Muscle layer of duodenum (tissue), 2 donors: Measurements from ENCODE around the gene OR10C1.
"Not testable (repeated sequence)": the region's sequence is repeated elsewhere in the genome, so short reads cannot be mapped to it uniquely, and the experiment has no call there.

ENCODE experiments used
- H3K27ac ChIP-seq: one replicate; pipeline ENCODE4 v1.7.0; 2013; ENCODE audit warnings: mild to moderate bottlenecking, low read length
- H3K27me3 ChIP-seq: one replicate; pipeline ENCODE4 v1.7.0; 2013; ENCODE audit warnings: low read depth, mild to moderate bottlenecking, control low read depth, low read length
- H3K36me3 ChIP-seq, 2 donors: one replicate each; pipeline ENCODE4 v1.7.0; 2013; ENCODE audit warnings: low read length in 2 of 2, control low read depth in 1 of 2, mild to moderate bottlenecking in 1 of 2; ENCODE audit not compliant: insufficient read depth in 2 of 2, control insufficient read depth in 1 of 2
- H3K4me1 ChIP-seq, 2 donors: one replicate each; pipeline ENCODE4 v1.7.0; 2013; ENCODE audit warnings: low read length in 2 of 2, mild to moderate bottlenecking in 2 of 2, control low read depth in 1 of 2, moderate library complexity in 1 of 2; ENCODE audit not compliant: insufficient read depth in 2 of 2, control insufficient read depth in 1 of 2
- H3K4me3 ChIP-seq, 2 donors: one replicate each; pipeline ENCODE4 v1.7.0; 2013; ENCODE audit warnings: low read length in 2 of 2, low read depth in 1 of 2, mild to moderate bottlenecking in 1 of 2
- H3K9me3 ChIP-seq, 2 donors: one replicate each; pipeline ENCODE4 v1.7.0; 2013; ENCODE audit warnings: low read length in 2 of 2, control low read depth in 1 of 2, mild to moderate bottlenecking in 1 of 2; ENCODE audit not compliant: control insufficient read depth in 1 of 2
- donor health status: healthy.

OR10C1 gene, protein sequence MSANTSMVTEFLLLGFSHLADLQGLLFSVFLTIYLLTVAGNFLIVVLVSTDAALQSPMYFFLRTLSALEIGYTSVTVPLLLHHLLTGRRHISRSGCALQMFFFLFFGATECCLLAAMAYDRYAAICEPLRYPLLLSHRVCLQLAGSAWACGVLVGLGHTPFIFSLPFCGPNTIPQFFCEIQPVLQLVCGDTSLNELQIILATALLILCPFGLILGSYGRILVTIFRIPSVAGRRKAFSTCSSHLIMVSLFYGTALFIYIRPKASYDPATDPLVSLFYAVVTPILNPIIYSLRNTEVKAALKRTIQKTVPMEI

DNA sequence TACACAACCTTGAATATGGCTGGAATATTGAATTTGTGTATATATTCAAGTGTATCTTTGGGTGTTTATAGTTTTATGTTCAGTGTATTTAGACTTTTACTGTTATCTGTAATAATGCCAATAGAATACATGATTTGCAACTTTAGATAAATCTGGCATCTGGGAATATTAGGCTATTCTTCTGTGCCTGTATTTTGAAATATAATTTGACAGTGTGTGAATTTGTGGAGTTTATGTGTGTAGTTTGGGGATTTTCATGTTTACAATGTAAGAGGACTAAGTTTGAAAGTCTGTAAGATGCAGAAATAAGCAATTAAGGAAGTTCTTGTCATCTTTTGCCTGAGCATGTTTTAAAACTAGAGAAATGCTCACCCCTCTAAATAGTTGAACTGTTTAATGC, at the start of gene OR10C1:
Gene OR10C1, plus strand, starts transcription at position 301 of the 400 bp plus-strand sequence. CDS start 710 bp downstream, outside the sequence.
- no peaks in the 10 kb centered on the region for H3K4me1 ChIP-seq
- H3K4me3 ChIP-seq = no peak within 1 kb of the TSS
- no peaks in the 10 kb centered on the region for H3K36me3 ChIP-seq
- H3K9me3 ChIP-seq = no peaks in the 10 kb centered on the region
- no peaks in the 10 kb centered on the region for H3K27me3 ChIP-seq
- no peak within 1 kb of the TSS for H3K27ac ChIP-seq

DNA sequence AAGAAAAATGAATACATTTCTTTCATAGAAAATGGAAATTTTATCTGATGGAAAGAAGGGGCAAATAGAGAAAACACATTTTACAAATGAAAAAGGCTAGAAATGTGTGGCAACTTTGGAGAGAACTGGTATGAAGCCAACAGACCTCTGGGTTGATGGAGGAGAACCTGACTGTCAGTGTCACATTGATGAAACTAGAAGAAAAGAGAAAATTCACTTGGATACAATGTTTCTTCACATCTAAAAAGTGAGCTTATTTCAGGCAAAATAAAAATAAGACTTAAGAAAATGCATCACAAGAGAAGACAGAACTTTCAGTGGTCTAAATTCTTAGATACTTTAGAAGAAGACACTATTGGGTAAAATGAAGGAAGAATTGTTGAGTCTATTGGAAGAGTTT, 43.8 kb upstream of the OR10C1 start, which contains the start of gene OR12D2:
Gene OR12D2, plus strand, starts transcription at position 301 of the 400 bp plus-strand sequence. CDS start 1,069 bp downstream, outside the sequence.
- Histone ChIP-seq H3K4me3 (no peak within 1 kb of the TSS), H3K27me3 (no peaks in the 10 kb centered on the region), H3K27ac (no peak within 1 kb of the TSS), H3K9me3 (no peaks in the 10 kb centered on the region), H3K36me3 (no peaks in the 10 kb centered on the region), H3K4me1 (no peaks in the 10 kb centered on the region)

DNA sequence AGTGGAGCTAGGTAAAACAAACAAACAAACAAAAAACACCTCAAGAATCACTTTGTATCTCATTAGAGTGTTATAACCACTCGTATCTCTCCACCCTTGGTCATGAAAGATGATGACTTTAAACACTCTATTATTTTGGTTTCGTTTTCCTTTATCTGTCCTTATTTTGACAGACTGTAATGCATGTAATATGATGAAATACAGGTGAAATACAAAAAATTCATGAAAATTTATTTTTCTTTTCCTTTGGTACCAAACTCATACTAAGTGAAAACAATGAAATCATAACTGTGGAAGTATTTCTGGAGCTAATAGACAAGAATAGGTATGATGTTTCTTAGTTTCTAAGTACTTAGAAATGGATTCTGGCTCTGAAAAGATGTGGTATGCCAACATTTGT, 39.6 kb upstream of the OR10C1 start:
- no peaks in the 10 kb centered on the region for H3K27me3 ChIP-seq
- H3K27ac ChIP-seq = no peak overlapping the region
- no peak overlapping the region for H3K4me3 ChIP-seq
- no peaks in the 10 kb centered on the region for H3K36me3 ChIP-seq
- H3K9me3 ChIP-seq = no peaks in the 10 kb centered on the region
- no peaks in the 10 kb centered on the region for H3K4me1 ChIP-seq

DNA sequence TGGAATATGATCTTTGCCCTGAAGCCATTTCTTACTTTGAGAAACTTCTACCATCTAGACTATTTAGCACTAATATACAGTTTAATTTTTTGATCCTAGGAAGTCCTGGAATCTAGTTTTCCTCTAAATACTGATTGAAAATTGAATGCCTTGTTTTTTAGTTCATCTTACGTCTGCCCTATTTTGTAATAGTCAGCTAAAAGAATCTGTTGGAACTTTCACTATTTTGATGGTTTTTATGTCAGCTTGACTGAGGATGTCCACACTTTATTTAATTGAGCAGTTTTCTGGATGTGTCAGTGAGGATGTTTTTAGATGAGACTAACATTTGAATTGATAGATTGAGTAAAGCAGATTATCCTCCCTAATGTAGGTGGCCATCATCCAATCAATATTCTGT, 35.3 kb upstream of the OR10C1 start:
- H3K9me3 ChIP-seq = peaks cover 0 to 3% of the 10 kb centered on the region in 2 donors
- no peak overlapping the region for H3K4me3 ChIP-seq
- no peaks in the 10 kb centered on the region for H3K27me3 ChIP-seq
- H3K36me3 ChIP-seq = no peaks in the 10 kb centered on the region
- H3K27ac ChIP-seq = no peak overlapping the region
- H3K4me1 ChIP-seq = no peaks in the 10 kb centered on the region

DNA sequence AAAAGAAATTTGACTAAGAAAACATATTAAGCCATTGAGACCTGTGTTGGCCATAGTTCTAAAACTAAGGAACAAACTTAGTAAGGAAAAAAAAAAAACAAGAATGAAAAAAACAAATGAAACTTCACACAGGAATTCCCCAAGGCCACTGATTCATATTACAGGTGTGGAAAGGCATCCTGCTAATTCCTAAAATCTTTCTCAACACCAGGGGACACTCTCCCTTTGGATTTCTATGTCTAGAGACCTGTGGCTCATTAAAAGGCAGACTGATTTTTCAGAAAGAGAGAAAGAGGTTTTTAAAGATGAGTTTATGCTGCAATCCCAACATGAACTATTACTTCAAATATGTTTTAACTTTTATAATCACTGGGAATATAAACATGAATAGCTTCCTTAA, 24.5 kb upstream of the OR10C1 start, which contains the start of gene OR12D1:
Gene OR12D1, plus strand, starts transcription at position 341 of the 400 bp plus-strand sequence.
- no peak within 1 kb of the TSS for H3K27ac ChIP-seq
- no peaks in the 10 kb centered on the region for H3K4me1 ChIP-seq
- H3K4me3 ChIP-seq = no peak within 1 kb of the TSS
- H3K27me3 ChIP-seq = no peaks in the 10 kb centered on the region
- H3K36me3 ChIP-seq = no peaks in the 10 kb centered on the region
- peaks cover 0 to 5% of the 10 kb centered on the region in 2 donors for H3K9me3 ChIP-seq

DNA sequence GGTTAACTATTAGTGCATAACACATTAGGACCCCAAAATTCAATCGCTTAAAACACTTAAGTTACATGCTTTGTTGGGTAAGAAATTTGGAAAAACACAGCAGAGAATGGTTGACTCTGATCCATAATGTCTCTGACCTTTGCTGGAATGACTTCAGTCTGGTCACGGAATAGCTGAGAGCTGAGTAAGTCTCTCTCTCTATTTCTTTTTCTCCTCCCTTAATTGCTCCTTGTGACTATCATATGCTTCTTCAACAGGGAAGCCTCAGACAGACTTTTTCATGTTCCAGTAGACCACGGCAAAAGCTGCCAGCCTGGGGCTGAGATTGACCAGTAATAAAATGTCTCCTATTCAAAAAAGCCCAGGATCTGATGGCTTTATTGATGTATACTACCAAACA, 19.6 kb upstream of the OR10C1 start:
- no peaks in the 10 kb centered on the region for H3K36me3 ChIP-seq
- no peaks in the 10 kb centered on the region for H3K4me1 ChIP-seq
- H3K27ac ChIP-seq = no peak overlapping the region
- H3K27me3 ChIP-seq = no peaks in the 10 kb centered on the region
- H3K4me3 ChIP-seq = no peak overlapping the region
- no peaks in the 10 kb centered on the region for H3K9me3 ChIP-seq

DNA sequence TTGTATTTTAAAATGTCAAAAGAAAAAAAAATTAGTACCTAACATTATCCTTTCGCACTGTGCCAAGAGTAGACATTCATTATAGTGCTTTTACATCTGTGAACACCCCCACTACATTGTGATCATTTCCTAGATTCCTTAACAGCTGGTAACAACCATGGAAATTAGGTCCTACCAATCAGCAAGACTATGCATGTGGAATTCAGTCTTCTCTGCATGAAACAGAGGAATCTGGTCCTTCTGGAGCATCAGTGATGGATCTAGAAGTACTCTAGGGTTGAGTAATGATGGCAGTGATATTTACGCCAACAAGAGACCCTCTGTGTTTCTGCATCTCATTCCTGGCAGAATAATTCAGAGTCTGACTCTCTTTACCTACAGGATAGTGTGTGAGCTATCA, 14.9 kb upstream of the OR10C1 start:
- no peaks in the 10 kb centered on the region for H3K4me1 ChIP-seq
- no peaks in the 10 kb centered on the region for H3K27me3 ChIP-seq
- H3K9me3 ChIP-seq = no peaks in the 10 kb centered on the region
- H3K27ac ChIP-seq = no peak overlapping the region
- H3K4me3 ChIP-seq = no peak overlapping the region
- no peaks in the 10 kb centered on the region for H3K36me3 ChIP-seq

DNA sequence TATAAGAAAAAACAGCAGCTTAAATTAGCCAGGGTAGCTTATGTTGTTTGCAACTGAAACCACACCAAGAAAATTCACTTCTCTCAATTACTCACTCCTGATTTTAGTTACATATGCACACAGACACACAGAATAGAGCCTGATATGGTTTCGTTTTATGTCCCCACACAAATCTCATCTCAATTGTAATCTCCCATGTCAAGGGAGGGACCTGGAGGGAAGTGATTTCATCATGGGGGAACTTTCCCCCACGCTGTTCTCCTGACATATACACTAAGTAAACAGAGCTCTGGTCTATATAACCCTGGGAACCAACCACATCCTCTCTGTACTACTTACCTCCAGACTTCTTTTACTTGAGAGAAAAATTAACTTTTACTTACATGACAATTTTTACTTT, 14.5 kb upstream of the OR10C1 start:
- no peaks in the 10 kb centered on the region for H3K4me1 ChIP-seq
- no peak overlapping the region for H3K27ac ChIP-seq
- H3K27me3 ChIP-seq = no peaks in the 10 kb centered on the region
- H3K4me3 ChIP-seq = no peak overlapping the region
- H3K36me3 ChIP-seq = no peaks in the 10 kb centered on the region
- H3K9me3 ChIP-seq = no peaks in the 10 kb centered on the region

DNA sequence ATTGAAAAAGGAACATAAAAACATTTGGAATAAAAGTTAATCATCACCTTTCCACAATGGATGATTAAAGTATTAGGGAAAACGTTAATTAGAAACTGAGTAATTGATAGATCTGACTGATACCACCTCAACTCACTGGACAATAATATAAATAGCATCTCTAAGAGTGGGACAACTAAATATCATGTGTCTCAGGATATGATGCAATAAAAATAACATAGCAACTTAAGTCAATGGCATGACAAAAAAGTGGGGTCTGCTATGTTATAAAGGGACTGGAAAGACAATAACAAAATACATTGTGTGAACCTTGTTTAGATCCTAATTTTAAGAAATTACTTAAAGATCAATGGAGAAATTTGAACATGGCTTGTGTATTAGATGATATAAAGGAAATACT, 14.0 kb upstream of the OR10C1 start:
- H3K4me3 ChIP-seq = no peak overlapping the region
- H3K27ac ChIP-seq = no peak overlapping the region
- no peaks in the 10 kb centered on the region for H3K36me3 ChIP-seq
- no peaks in the 10 kb centered on the region for H3K4me1 ChIP-seq
- no peaks in the 10 kb centered on the region for H3K27me3 ChIP-seq
- no peaks in the 10 kb centered on the region for H3K9me3 ChIP-seq

DNA sequence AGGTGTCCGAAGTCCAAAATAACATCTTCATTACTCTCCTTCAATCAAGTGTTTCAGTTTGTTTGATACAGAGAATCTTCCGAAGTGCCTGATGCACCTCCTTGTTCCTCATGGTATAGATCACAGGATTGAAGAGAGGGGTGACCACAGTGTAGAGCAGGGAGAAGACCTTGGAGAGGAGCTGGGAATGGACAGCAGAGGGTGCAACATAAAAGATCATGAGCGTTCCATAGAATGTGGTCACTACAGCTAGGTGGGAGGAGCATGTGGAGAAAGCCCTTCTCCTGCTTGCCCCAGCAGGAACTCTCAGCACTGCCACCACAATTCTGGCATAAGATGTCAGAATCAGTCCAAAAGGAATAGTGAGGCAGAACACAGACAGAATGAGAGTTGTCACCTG, 12.5 kb upstream of the OR10C1 start:
- H3K4me1 ChIP-seq = no peaks in the 10 kb centered on the region
- no peaks in the 10 kb centered on the region for H3K36me3 ChIP-seq
- no peak overlapping the region for H3K4me3 ChIP-seq
- H3K27me3 ChIP-seq = no peaks in the 10 kb centered on the region
- no peak overlapping the region for H3K27ac ChIP-seq
- no peaks in the 10 kb centered on the region for H3K9me3 ChIP-seq

DNA sequence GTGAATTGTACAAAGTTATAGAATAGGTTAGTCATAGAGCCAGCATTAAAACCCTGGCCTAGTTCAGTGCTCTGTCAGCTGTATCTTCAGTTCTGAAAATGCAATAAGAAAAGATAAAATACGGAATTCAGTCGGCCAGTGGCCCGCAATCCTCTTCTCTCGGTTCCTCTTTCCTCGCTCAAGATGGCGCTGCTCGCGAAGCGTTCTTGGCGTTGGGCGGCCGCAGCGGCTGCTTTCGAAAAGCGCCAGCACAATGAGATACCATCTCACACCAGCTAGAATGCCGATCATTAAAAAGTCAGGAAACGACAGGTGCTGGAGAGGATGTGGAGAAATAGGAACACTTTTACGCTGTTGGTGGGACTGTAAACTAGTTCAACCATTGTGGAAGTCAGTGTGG, 2.4 kb upstream of the OR10C1 start:
- H3K36me3 ChIP-seq, H3K27me3 ChIP-seq, H3K4me3 ChIP-seq, H3K27ac ChIP-seq, H3K4me1 ChIP-seq, H3K9me3 ChIP-seq: not testable (repeated sequence)

DNA sequence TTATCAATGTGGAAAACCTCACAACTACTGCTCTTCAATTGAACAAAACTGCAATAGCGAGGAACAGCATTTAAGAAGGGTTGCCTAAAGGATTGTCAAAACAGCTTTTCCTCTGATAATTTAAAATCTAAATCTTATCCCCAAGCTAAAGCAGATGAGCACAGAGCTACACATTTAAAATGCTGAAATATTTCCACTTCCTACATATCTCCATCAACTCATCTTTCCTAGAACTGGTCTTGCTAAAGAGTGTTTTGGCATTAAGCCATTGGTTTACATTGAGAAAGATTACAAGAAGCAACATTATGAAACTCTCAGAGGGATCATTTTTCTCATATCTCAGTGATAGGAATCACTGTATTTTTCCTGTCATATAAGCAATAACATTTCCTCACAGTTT, 3.6 kb downstream of the OR10C1 start:
- Histone ChIP-seq H3K4me3 (no peak overlapping the region), H3K36me3 (no peaks in the 10 kb centered on the region), H3K4me1 (no peaks in the 10 kb centered on the region), H3K27ac (no peak overlapping the region), H3K9me3 (no peaks in the 10 kb centered on the region), H3K27me3 (no peaks in the 10 kb centered on the region)
